ENCODE measurements around the gene EEFSEC. TPM values are rescaled to one million over a fixed set of nuclear protein-coding genes. Genes with fewer than 3 reads are reported as not detected.

Gene EEFSEC
- polyA plus RNA-seq, 1 donor from 2014 or later = 4.6 TPM

- H3K36me3 ChIP-seq (ENCODE audit: insufficient read depth, low read length) = no peaks in the 10 kb centered on the region
- no peak for TF ChIP-seq MXI1 (conservative IDR thresholded peaks at IDR 0.05; ENCODE audit: poor library complexity, severe bottlenecking)
- no peak for TF ChIP-seq EP300 (conservative IDR thresholded peaks at IDR 0.05; ENCODE audit: poor library complexity, severe bottlenecking)
- TF ChIP-seq SMC3 (conservative IDR thresholded peaks at IDR 0.05; ENCODE audit: poor library complexity) = no peak
- TF ChIP-seq, protein P1, sequence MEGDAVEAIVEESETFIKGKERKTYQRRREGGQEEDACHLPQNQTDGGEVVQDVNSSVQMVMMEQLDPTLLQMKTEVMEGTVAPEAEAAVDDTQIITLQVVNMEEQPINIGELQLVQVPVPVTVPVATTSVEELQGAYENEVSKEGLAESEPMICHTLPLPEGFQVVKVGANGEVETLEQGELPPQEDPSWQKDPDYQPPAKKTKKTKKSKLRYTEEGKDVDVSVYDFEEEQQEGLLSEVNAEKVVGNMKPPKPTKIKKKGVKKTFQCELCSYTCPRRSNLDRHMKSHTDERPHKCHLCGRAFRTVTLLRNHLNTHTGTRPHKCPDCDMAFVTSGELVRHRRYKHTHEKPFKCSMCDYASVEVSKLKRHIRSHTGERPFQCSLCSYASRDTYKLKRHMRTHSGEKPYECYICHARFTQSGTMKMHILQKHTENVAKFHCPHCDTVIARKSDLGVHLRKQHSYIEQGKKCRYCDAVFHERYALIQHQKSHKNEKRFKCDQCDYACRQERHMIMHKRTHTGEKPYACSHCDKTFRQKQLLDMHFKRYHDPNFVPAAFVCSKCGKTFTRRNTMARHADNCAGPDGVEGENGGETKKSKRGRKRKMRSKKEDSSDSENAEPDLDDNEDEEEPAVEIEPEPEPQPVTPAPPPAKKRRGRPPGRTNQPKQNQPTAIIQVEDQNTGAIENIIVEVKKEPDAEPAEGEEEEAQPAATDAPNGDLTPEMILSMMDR (IDR thresholded peaks at IDR 0.05; ENCODE audit: poor library complexity, severe bottlenecking) = no peak
- no peak for TF ChIP-seq POLR2AphosphoS5 (IDR thresholded peaks at IDR 0.05)
- TF ChIP-seq TAF1 (IDR thresholded peaks at IDR 0.05; ENCODE audit: low read depth) = no peak
- no peak for TF ChIP-seq RAD21 (conservative IDR thresholded peaks at IDR 0.05)
- no peak for TF ChIP-seq EZH2 (IDR thresholded peaks at IDR 0.05; ENCODE audit: borderline replicate concordance, insufficient read depth, low read length, poor library complexity, severe bottlenecking)
- TF ChIP-seq, protein P2, sequence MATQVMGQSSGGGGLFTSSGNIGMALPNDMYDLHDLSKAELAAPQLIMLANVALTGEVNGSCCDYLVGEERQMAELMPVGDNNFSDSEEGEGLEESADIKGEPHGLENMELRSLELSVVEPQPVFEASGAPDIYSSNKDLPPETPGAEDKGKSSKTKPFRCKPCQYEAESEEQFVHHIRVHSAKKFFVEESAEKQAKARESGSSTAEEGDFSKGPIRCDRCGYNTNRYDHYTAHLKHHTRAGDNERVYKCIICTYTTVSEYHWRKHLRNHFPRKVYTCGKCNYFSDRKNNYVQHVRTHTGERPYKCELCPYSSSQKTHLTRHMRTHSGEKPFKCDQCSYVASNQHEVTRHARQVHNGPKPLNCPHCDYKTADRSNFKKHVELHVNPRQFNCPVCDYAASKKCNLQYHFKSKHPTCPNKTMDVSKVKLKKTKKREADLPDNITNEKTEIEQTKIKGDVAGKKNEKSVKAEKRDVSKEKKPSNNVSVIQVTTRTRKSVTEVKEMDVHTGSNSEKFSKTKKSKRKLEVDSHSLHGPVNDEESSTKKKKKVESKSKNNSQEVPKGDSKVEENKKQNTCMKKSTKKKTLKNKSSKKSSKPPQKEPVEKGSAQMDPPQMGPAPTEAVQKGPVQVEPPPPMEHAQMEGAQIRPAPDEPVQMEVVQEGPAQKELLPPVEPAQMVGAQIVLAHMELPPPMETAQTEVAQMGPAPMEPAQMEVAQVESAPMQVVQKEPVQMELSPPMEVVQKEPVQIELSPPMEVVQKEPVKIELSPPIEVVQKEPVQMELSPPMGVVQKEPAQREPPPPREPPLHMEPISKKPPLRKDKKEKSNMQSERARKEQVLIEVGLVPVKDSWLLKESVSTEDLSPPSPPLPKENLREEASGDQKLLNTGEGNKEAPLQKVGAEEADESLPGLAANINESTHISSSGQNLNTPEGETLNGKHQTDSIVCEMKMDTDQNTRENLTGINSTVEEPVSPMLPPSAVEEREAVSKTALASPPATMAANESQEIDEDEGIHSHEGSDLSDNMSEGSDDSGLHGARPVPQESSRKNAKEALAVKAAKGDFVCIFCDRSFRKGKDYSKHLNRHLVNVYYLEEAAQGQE (IDR thresholded peaks at IDR 0.05; ENCODE audit: borderline replicate concordance) = no peak
These were observed 109.8 kb downstream of the EEFSEC start for GRCh38 chr3:128263118-128263517.

GRCh38 chr3:128263946-128264345 lies 110.7 kb downstream of the EEFSEC start:
- Histone ChIP-seq H3K9me3 (ENCODE audit: low read length) (peaks cover 6% of the 10 kb centered on the region), H3K27ac (ENCODE audit: low read length) (no peak overlapping the region), H3K36me3 (ENCODE audit: insufficient read depth, low read length) (no peaks in the 10 kb centered on the region), H4K20me1 (ENCODE audit: insufficient read depth) (no peaks in the 10 kb centered on the region), H3K79me2 (replicated peaks; ENCODE audit: insufficient read depth, low read length) (no peaks in the 10 kb centered on the region), H3K27me3 (ENCODE audit: insufficient read depth, low read depth, low read length) (no peaks in the 10 kb centered on the region), H3K9ac (ENCODE audit: low read length) (no peak overlapping the region), H2AFZ (ENCODE audit: low read depth, low read length) (no peak overlapping the region), H3K9me2 (ENCODE audit: insufficient read depth, low read length) (no peaks in the 10 kb centered on the region), H3K4me2 (ENCODE audit: low read length) (no peak overlapping the region), H3F3A (ENCODE audit: insufficient read depth, low read length, poor library complexity, severe bottlenecking) (no peaks in the 10 kb centered on the region), H3K4me3 (ENCODE audit: low read length) (no peak overlapping the region)
- TF ChIP-seq POLR2AphosphoS5 (IDR thresholded peaks at IDR 0.05) (no peak), TAF1 (IDR thresholded peaks at IDR 0.05; ENCODE audit: low read depth) (no peak), EP300 (conservative IDR thresholded peaks at IDR 0.05; ENCODE audit: poor library complexity, severe bottlenecking) (no peak), RAD21 (conservative IDR thresholded peaks at IDR 0.05) (no peak), EZH2 (IDR thresholded peaks at IDR 0.05; ENCODE audit: borderline replicate concordance, insufficient read depth, low read length, poor library complexity, severe bottlenecking) (no peak), SMC3 (conservative IDR thresholded peaks at IDR 0.05; ENCODE audit: poor library complexity) (no peak), MXI1 (conservative IDR thresholded peaks at IDR 0.05; ENCODE audit: poor library complexity, severe bottlenecking) (no peak)
- TF ChIP-seq, protein P2 (IDR thresholded peaks at IDR 0.05; ENCODE audit: borderline replicate concordance) = no peak
- TF ChIP-seq, protein P1 (IDR thresholded peaks at IDR 0.05; ENCODE audit: poor library complexity, severe bottlenecking) = no peak

More at GRCh38 chr3:128263118-128263517, 109.8 kb downstream of the EEFSEC start:
- no peak overlapping the region for H3K4me3 ChIP-seq (ENCODE audit: low read length)
- H3K4me2 ChIP-seq (ENCODE audit: low read length) = no peak overlapping the region
- H3K27ac ChIP-seq (ENCODE audit: low read length) = no peak overlapping the region
- no peaks in the 10 kb centered on the region for H3F3A ChIP-seq (ENCODE audit: insufficient read depth, low read length, poor library complexity, severe bottlenecking)
- H3K9ac ChIP-seq (ENCODE audit: low read length) = no peak overlapping the region
- peaks cover 6% of the 10 kb centered on the region for H3K9me3 ChIP-seq (ENCODE audit: low read length)
- no peaks in the 10 kb centered on the region for H4K20me1 ChIP-seq (ENCODE audit: insufficient read depth)
- H3K79me2 ChIP-seq (replicated peaks; ENCODE audit: insufficient read depth, low read length) = no peaks in the 10 kb centered on the region
- H2AFZ ChIP-seq (ENCODE audit: low read depth, low read length) = no peak overlapping the region
- no peaks in the 10 kb centered on the region for H3K9me2 ChIP-seq (ENCODE audit: insufficient read depth, low read length)
- H3K27me3 ChIP-seq (ENCODE audit: insufficient read depth, low read depth, low read length) = no peaks in the 10 kb centered on the region

All from neural cell (in vitro differentiated cells).